GM18498 (cell line): ENCODE results near the gene ZHX3.

ENCODE experiments used
- ATAC-seq: cut with Tn5 transposase; IDR thresholded peaks from one replicate; pipeline ENCODE4 v1.9.1; 2021; ENCODE audit warnings: mild to moderate bottlenecking, moderate library complexity; ENCODE audit not compliant: unreplicated experiment

Gene ZHX3

GRCh38 chr20:41196653-41197225, 120.8 kb downstream of the ZHX3 start:
- ATAC-seq = no peak

- ATAC-seq = no peak
Measured at GRCh38 chr20:41192575-41192974, 125.0 kb downstream of the ZHX3 start.

- no peak for ATAC-seq
Measured at GRCh38 chr20:41191562-41192500, 125.7 kb downstream of the ZHX3 start.

DNA sequence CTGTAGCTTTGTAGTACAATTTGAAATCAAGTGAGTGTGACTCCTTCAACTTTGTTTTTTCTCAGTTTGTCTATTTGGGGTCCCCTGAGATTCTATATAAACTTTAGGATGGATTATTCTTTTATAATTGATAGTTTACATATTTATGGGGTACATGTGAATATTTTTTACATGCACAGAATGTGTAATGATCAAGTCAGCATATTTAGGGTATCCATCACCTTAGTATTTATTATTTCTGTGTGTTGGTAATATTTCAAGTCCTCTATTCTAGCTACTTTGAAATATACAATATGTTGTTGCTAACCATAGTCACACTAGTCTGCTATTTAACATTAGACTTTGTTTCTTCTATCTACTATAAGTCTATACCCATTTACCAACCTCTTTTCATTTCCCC, 129.9 kb downstream of the ZHX3 start:
- ATAC-seq = no peak

DNA sequence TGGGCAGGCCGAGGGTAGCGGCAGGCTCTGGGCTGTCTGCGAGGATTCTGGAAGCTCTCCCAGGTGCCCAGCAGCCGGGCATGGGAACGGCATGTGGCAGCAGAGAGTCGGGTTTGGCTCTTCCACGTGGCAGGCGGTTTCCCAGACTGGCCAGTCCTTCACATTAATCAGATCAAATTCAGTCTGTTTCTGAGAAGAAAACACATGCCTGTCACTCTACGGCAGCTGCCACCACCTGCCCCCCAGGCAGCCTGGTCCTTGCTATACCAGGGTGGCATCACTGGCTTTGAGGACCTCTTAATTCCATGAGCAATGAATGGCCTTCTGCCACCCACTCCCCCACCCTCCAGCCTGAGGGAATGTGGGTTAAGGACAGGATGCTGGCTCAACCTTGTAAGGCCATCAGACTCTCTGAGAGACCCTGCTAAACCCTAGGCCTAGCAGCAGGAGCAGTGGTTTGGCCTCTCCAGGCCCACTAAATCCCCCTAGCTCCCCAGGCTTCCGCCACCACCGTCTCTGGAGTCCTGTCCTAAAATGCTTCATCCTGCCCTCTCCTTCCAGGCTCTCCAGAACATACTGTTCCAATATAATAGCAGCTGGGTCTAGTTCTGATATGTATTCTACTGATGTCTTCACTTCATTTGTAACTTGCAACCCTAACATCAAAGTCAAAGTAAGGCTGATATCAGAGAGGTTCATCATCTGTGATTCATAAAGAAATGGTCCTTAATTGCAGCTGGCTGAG, 132.3 kb downstream of the ZHX3 start:
- no peak for ATAC-seq

DNA sequence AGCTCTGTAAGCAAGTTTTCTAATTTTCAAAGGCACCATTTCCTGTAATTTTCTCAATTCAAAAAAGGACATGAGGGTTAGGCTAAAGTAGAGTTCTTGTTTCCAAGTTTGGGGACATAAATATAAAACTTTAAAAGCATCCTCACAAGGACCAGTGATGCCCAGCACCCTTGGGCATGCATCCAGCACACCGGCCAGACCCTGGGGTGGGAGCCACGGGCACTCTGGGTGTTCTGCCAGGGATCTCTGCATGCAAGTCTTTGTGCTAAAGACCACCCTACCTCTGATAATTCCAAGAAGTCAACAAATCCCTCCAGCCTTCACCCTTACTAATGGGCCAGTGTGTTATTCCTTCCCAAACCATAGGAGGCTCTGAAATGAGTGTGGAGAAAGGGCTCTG, 133.7 kb downstream of the ZHX3 start:
- ATAC-seq = no peak

DNA sequence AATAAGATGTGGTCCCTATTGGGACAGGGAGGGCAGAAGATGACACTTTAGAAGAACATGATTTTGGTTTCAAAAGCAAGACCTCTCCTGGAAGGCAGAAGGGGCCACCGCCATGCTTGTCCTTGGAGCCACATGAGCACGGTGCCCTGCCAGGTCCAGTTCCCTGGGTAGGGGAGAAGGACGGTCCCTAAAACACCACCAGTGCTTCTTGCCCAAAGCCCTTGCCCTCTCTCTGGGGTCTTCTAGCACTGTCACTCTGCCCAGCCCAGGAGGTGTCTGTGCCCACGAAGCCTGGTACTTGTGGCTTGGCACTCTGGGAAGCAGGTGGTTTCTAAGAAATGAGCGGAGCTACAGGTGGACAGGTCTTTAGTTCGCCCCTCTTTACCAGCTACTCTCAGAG, 134.1 kb downstream of the ZHX3 start:
- ATAC-seq = no peak

GRCh38 chr20:41182296-41183212, 135.0 kb downstream of the ZHX3 start:
- ATAC-seq = no peak

- ATAC-seq = no peak
Measured at GRCh38 chr20:41181567-41181966, 136.0 kb downstream of the ZHX3 start.

DNA sequence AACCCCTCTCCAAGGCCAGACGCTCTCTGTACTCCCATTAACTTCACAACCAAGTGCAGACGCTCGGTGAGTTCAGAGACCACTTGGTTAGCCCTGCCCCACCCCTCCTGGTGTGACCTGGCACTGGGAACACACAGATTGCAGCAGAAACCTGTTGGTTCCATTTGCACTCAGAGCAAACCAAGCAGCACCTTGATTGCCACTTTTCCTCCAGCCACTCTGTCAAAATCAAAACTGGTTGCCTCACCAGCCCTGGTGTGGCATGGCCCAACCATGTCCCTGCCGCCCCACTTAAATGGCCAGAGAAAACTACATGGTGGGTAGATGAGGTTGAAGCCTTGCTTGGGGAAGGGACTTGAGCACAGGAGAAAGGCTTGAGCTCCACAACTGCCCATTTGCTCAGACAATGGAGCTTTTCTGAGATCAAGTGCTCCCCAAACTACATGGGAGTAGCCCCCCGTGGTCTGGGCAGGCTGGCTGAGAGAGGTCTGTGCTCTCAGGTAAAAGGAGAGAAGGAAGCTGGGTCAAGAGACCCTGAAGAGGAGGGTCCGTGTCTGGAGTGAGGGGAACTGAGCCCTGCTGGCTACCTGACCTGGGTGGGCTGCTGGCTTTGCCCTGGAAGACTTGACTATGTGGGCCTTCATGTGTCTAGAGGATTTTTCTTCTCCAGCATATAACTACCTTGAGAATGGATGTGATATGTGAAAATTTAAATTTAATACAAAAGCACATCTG, 136.8 kb downstream of the ZHX3 start:
- no peak for ATAC-seq

- no peak for ATAC-seq
Measured at GRCh38 chr20:41179961-41180360, 137.6 kb downstream of the ZHX3 start.

- ATAC-seq = no peak
Measured at GRCh38 chr20:41178904-41179432, 138.6 kb downstream of the ZHX3 start.

DNA sequence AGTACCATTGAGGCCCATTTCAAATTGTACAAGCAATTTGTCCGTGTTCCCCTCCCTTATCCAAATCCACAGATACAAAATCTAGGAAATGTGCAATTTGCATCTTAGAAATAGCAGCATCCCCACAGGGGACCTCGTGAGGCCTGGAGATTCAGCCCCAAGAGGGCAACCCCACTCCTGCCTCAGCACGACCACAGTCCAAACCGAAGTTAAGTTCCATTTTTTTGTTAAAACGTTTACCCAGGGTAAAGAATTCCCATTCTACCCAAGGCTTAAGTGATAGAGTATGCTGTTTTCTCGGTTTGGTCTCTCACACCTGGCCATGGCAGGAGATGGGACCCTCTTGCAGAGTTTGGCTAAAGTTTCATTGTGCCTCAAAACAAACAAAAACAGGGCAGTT, 139.0 kb downstream of the ZHX3 start:
- no peak for ATAC-seq

DNA sequence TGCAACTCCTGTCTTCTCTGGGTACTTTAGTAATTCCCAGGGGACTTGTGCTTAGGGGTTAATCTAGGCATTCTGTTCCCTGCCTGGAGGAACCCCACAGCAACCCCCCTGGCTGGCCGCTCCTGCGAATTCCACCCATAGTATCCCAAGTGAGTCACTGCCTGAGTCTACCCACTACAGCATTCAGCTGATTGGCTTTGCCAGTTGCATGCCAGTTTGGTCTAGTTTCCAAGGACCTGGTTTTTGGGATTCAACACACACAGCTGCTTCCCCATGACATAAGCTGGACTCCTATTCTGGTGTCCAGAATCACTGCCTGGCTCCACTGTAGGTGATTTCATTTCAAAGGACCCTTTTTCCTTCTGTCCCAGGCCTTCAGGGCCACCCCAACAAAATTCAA, 139.9 kb downstream of the ZHX3 start:
- no peak for ATAC-seq

- no peak for ATAC-seq
Measured at GRCh38 chr20:41176711-41177552, 140.6 kb downstream of the ZHX3 start.

DNA sequence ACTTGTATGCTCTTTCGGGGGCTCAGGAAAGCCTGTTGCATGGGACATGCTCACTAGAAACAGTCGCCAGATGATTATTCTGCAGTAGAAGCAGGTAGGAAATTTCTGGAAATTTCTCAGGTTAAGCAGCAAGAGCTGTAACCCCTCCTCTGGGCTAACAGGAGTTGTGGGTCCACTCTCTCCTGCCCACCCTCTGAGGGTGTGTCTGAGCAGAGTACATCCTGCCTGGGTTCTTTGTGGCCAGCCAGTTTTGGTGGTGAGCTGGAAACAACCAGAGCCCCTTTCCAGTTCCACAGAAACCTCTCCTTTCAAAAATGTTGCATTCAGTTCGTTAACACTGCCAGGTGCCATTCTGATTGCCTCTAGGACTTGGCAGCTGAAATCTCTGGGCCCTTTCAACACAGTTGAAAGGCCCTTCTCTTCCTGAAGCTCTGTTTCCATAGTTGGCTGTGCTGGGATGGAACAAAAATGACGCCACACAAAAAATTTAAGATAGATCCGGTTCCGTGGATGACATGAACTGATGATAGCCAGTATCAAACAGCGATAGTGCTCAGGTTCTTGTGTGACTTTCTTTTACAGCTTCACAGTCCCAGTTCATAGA, 141.7 kb downstream of the ZHX3 start:
- no peak for ATAC-seq

- ATAC-seq = no peak
Measured at GRCh38 chr20:41175201-41175651, 142.3 kb downstream of the ZHX3 start.

GRCh38 chr20:41174782-41175181, 142.7 kb downstream of the ZHX3 start:
- ATAC-seq = no peak
